Endothelial cell of umbilical vein (primary cell): ENCODE data around the gene DDX23. TPM values are rescaled to one million over a fixed set of nuclear protein-coding genes. Genes with fewer than 3 reads are reported as not detected.

Source experiments
- BruUV-seq: library from RNA; stranded (reverse); fragments of 400-500 nt; replicated peaks from 2 replicates; lab custom pipeline; 2021; lab: Mats Ljungman, UMichigan
- CTCF ChIA-PET: fragments of 300-600, 350-600 bp; sonication (Branson Sonifier 250); formaldehyde crosslinking; loops from one replicate; lab custom pipeline; 2021; ENCODE audit warnings: antibody characterized with exemption, inconsistent platforms; lab: Charles Lee
- POLR2A ChIA-PET: fragments of 300-600, 350-600 bp; sonication (Branson Sonifier 250); formaldehyde crosslinking; loops from one replicate; lab custom pipeline; 2021; ENCODE audit warnings: antibody characterized with exemption, inconsistent platforms; lab: Charles Lee
- DNase-seq: peaks from one replicate; pipeline ENCODE4 v3.0.0-alpha.2; 2011; ENCODE audit warnings: low read depth, low spot score
- FAIRE-seq: peaks from 2 replicates; lab custom pipeline; 2011; peaks lifted over from hg19 to GRCh38; lab: Jason Lieb, UNC
- H2AFZ ChIP-seq: 2 replicates; pipeline ENCODE4 v1.6.0; 2012; ENCODE audit warnings: low read depth, low read length, control low read depth, inconsistent platforms
- H3K27ac ChIP-seq: 2 replicates; pipeline ENCODE4 v1.5.1; 2011; ENCODE audit warnings: low read depth, mild to moderate bottlenecking, control low read depth, low read length, moderate library complexity; ENCODE audit not compliant: insufficient read depth
- H3K27me3 ChIP-seq, 2 experiments: 2 replicates each; pipeline versions ENCODE4 v1.6.0 to v1.6.1; 2011; ENCODE audit warnings: low read length in 2 of 2, mixed read lengths in 1 of 2; ENCODE audit not compliant: control insufficient read depth in 2 of 2, insufficient read depth in 2 of 2
- H3K36me3 ChIP-seq, 2 experiments: 2 replicates in 1 of 2; 3 replicates in 1 of 2; pipeline ENCODE4 v1.5.1; 2011; ENCODE audit warnings: low read length in 2 of 2, mild to moderate bottlenecking in 1 of 2, moderate library complexity in 1 of 2; ENCODE audit not compliant: control insufficient read depth in 2 of 2, insufficient read depth in 2 of 2; ENCODE audit errors: extremely low read depth in 1 of 2
- H3K4me1 ChIP-seq: 3 replicates; pipeline ENCODE4 v1.5.1; 2011; ENCODE audit warnings: mild to moderate bottlenecking, low read length; ENCODE audit not compliant: control insufficient read depth, insufficient read depth; ENCODE audit errors: extremely low read depth
- H3K4me2 ChIP-seq: 2 replicates; pipeline ENCODE4 v1.6.1; 2011; ENCODE audit warnings: low read length, control low read depth, mixed read lengths; ENCODE audit not compliant: insufficient read depth
- H3K4me3 ChIP-seq, 3 experiments: fragments of 200-600 bp in 1 of 3; sonication (generic), shearing (Covaris generic) in 1 of 3; replicated peaks in 1 of 3; 2 replicates each; pipeline ENCODE4 v1.5.1; 2011 to 2016; ENCODE audit warnings: control low read depth in 3 of 3, low read length in 3 of 3, mild to moderate bottlenecking in 2 of 3, inconsistent platforms in 1 of 3, low read depth in 1 of 3, moderate library complexity in 1 of 3; ENCODE audit not compliant: insufficient read depth in 1 of 3
- H3K79me2 ChIP-seq: 2 replicates; pipeline ENCODE4 v1.6.0; 2012; ENCODE audit warnings: low read length, inconsistent platforms; ENCODE audit not compliant: control insufficient read depth, insufficient read depth
- H3K9ac ChIP-seq: replicated peaks from 2 replicates; pipeline ENCODE3; 2011; ENCODE audit warnings: low read length, control low read depth; ENCODE audit not compliant: insufficient read depth; ENCODE audit errors: extremely low read depth
- H3K9me1 ChIP-seq: replicated peaks from 3 replicates; pipeline ENCODE4 v1.6.0; 2011; ENCODE audit warnings: mild to moderate bottlenecking, low read length; ENCODE audit not compliant: control insufficient read depth, insufficient read depth; ENCODE audit errors: extremely low read depth
- H3K9me3 ChIP-seq: replicated peaks from 2 replicates; pipeline ENCODE4 v1.5.1; 2012; ENCODE audit warnings: low read length, inconsistent platforms; ENCODE audit not compliant: control insufficient read depth, insufficient read depth
- H4K20me1 ChIP-seq: replicated peaks from 2 replicates; pipeline ENCODE3; 2011; ENCODE audit warnings: mild to moderate bottlenecking, low read length; ENCODE audit not compliant: control insufficient read depth, insufficient read depth; ENCODE audit errors: extremely low read depth
- EZH2 ChIP-seq: IDR thresholded peaks from 2 replicates; pipeline ENCODE4 v1.6.1; 2012; ENCODE audit warnings: borderline replicate concordance, low read depth, mild to moderate bottlenecking, moderate library complexity, low read length, inconsistent platforms; ENCODE audit not compliant: severe bottlenecking
- FOS ChIP-seq: IDR thresholded peaks from 2 replicates; pipeline ENCODE4 v1.6.1; 2011; ENCODE audit warnings: mild to moderate bottlenecking, low read length, moderate library complexity, borderline replicate concordance; ENCODE audit not compliant: insufficient read depth
- GATA2 ChIP-seq: IDR thresholded peaks from 2 replicates; pipeline ENCODE4 v1.7.0; 2011; ENCODE audit warnings: low read depth, mild to moderate bottlenecking, moderate library complexity, mixed read lengths, low read length; ENCODE audit not compliant: insufficient read length, insufficient read depth
- JUN ChIP-seq: IDR thresholded peaks from 2 replicates; pipeline ENCODE4 v1.6.1; 2011; ENCODE audit warnings: borderline replicate concordance, low read depth; ENCODE audit not compliant: insufficient read length, insufficient read depth
- MYC ChIP-seq: IDR thresholded peaks from one replicate; pipeline ENCODE4 v1.6.1; 2011; ENCODE audit warnings: mild to moderate bottlenecking, low read depth, low read length
- POLR2A ChIP-seq: IDR thresholded peaks from 2 replicates; pipeline ENCODE4 v1.6.1; 2012; ENCODE audit warnings: low read depth, mild to moderate bottlenecking, control low read depth, low read length
- POLR2AphosphoS5 ChIP-seq: IDR thresholded peaks from 2 replicates; pipeline ENCODE4 v1.6.1; 2012; ENCODE audit warnings: low read depth, mild to moderate bottlenecking, control low read depth, low read length, moderate library complexity; ENCODE audit not compliant: insufficient read depth
- dilution Hi-C: fragments of 300-500 bp; cut with MboI; formaldehyde crosslinking; loops from one replicate; pipeline ENCODE4 v1.15.0; 2019; ENCODE audit warnings: low sequenced_read_pairs; ENCODE audit not compliant: extremely low pct_ligation_motif_present
- intact Hi-C: fragments of 100-400 bp; cut with micrococcal nuclease; formaldehyde crosslinking; loops from one replicate; pipeline ENCODE4 v1.10.0; 2022
- polyA plus RNA-seq, 4 experiments: library from polyadenylated mRNA; depleted of rRNA in 3 of 4; stranded (reverse) in 3 of 4; unstranded in 1 of 4; fragments of >200 nt; gene quantifications; 2 replicates each; pipeline versions ENCODE4 v1.2.1 to v1.2.3, GENCODE V29; 2011 to 2012; ENCODE audit warnings: missing spikeins in 1 of 4
- total RNA-seq: library from RNA; stranded (reverse); gene quantifications from 2 replicates; pipeline ENCODE4 v1.2.3, GENCODE V29; 2021
- TF ChIP-seq, protein P1 (sequence below): IDR thresholded peaks from 2 replicates; pipeline ENCODE4 v1.6.1; 2011; ENCODE audit not compliant: insufficient read depth, insufficient read length
- TF ChIP-seq, protein P2 (sequence below), 2 donors: IDR thresholded peaks; 1 replicate in 1 of 2; 2 replicates in 1 of 2; pipeline ENCODE4 v1.5.1; 2011; ENCODE audit warnings: low read length in 2 of 2, mild to moderate bottlenecking in 2 of 2, moderate library complexity in 2 of 2, control low read depth in 1 of 2, inconsistent platforms in 1 of 2, low read depth in 1 of 2; ENCODE audit not compliant: insufficient read depth in 1 of 2; ENCODE audit errors: extremely low read depth in 1 of 2

The DDX23 gene
- total and polyA plus RNA-seq, 2 donors (not counting 3 experiments of a cell fraction or from before 2014, with no cell fraction given) = 56.0 to 107 TPM

DNA sequence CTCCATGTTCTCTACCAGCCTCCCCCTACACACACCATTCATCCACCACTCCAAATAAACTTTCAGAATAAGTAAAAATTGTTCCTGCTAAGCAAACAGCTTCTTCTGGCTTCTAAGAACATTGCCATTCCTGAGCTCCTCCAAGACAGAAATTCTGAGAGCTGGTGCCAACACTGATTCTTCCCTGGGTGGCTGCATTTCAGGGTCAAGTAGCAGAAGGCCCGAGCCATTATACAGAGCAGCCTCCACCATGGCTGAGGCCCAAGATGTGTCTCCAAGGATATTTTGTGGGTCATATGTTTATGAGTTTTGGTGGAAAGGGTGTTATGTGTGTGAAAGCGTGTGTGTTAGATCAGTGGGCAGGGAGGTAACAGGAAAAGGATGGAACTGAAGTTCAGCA, 17.2 kb upstream of the DDX23 start:
- BruUV-seq = no TSS peak
- Histone ChIP-seq H4K20me1 (no peaks in the 10 kb centered on the region), H3K4me2 (no peak overlapping the region), H3K27me3 (peaks cover 6 to 9% of the 10 kb centered on the region in 2 experiments), H3K4me3 (no peak overlapping the region), H3K79me2 (no peaks in the 10 kb centered on the region), H3K27ac (no peak overlapping the region), H3K9ac (no peak overlapping the region), H3K9me1 (no peaks in the 10 kb centered on the region), H3K9me3 (no peaks in the 10 kb centered on the region), H3K4me1 (peaks cover 9% of the 10 kb centered on the region), H3K36me3 (no peaks in the 10 kb centered on the region), H2AFZ (no peak overlapping the region)
- intact Hi-C loops = no loop called here
- dilution Hi-C loops = no loop called here
- DNase-seq (no peak), FAIRE-seq (no peak)
- TF ChIP-seq, protein P1, sequence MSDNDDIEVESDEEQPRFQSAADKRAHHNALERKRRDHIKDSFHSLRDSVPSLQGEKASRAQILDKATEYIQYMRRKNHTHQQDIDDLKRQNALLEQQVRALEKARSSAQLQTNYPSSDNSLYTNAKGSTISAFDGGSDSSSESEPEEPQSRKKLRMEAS = no peak
- no peak for TF ChIP-seq MYC
- no peak for TF ChIP-seq GATA2
- TF ChIP-seq EZH2 = no peak
- TF ChIP-seq, protein P2, sequence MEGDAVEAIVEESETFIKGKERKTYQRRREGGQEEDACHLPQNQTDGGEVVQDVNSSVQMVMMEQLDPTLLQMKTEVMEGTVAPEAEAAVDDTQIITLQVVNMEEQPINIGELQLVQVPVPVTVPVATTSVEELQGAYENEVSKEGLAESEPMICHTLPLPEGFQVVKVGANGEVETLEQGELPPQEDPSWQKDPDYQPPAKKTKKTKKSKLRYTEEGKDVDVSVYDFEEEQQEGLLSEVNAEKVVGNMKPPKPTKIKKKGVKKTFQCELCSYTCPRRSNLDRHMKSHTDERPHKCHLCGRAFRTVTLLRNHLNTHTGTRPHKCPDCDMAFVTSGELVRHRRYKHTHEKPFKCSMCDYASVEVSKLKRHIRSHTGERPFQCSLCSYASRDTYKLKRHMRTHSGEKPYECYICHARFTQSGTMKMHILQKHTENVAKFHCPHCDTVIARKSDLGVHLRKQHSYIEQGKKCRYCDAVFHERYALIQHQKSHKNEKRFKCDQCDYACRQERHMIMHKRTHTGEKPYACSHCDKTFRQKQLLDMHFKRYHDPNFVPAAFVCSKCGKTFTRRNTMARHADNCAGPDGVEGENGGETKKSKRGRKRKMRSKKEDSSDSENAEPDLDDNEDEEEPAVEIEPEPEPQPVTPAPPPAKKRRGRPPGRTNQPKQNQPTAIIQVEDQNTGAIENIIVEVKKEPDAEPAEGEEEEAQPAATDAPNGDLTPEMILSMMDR (IDR thresholded peaks at IDR 0.05; ENCODE audit: extremely low read depth in 1 of 2, insufficient read depth in 1 of 2, low read depth in 1 of 2, low read length in 2 of 2) = no peak
- no peak for TF ChIP-seq POLR2A
- no peak for TF ChIP-seq FOS
- no peak for TF ChIP-seq JUN
- no peak for TF ChIP-seq POLR2AphosphoS5
- POLR2A ChIA-PET = no interaction called here
- CTCF ChIA-PET = interaction anchor here (1.3 to 9.2 kb wide), 2 partner anchors 16 to 20 kb away, joined by 3 to 96 read pairs; partner anchors contain the start of gene DDX23
